Brain microvascular endothelial cell (primary cell): ENCODE results near the gene IGBP1.
"Not testable (repeated sequence)": the region's sequence is repeated elsewhere in the genome, so short reads cannot be mapped to it uniquely, and the experiment has no call there.

Experiments
- DNase-seq: peaks from one replicate; pipeline ENCODE4 v3.0.0-alpha.2; 2020
- H3K27ac ChIP-seq: fragments of 250-450 bp; sonication (Bioruptor Pico); 2 replicates; pipeline ENCODE4 v1.5.1; 2020; ENCODE audit warnings: mild to moderate bottlenecking, moderate library complexity
- H3K27me3 ChIP-seq: fragments of 250-450 bp; sonication (Bioruptor Pico); replicated peaks from 2 replicates; pipeline ENCODE4 v1.5.1; 2020; ENCODE audit warnings: mild to moderate bottlenecking
- H3K36me3 ChIP-seq: fragments of 250-450 bp; sonication (Bioruptor Pico); replicated peaks from 2 replicates; pipeline ENCODE4 v1.5.1; 2020; ENCODE audit warnings: mild to moderate bottlenecking
- H3K4me3 ChIP-seq: 2 replicates; pipeline ENCODE4 v1.5.1; 2011; ENCODE audit warnings: low read depth, mild to moderate bottlenecking, control low read depth, low read length, moderate library complexity
- CTCF ChIP-seq: IDR thresholded peaks from 2 replicates; pipeline ENCODE4 v1.5.1; 2011; ENCODE audit warnings: low read depth, mild to moderate bottlenecking, moderate library complexity, low read length, control low read depth, inconsistent platforms; ENCODE audit errors: missing control alignments
- in situ Hi-C: cut with HindIII; loops from 2 replicates; pipeline ENCODE4 v1.10.0; 2017; ENCODE audit warnings: low sequenced_read_pairs, low pct_ligation_motif_present

The IGBP1 gene

GRCh38 chrX:70092247-70092646 lies 41.0 kb upstream of the IGBP1 start:
- in situ Hi-C loops, result no loop called here
- Histone ChIP-seq H3K36me3 (no peaks in the 10 kb centered on the region), H3K27ac (no peak overlapping the region), H3K27me3 (no peaks in the 10 kb centered on the region), H3K4me3 (no peak overlapping the region)
- no peak for DNase-seq
- TF ChIP-seq CTCF, result no peak

- no peak overlapping the region for H3K4me3 ChIP-seq
- no peak overlapping the region for H3K27ac ChIP-seq
- H3K36me3 ChIP-seq, result no peaks in the 10 kb centered on the region
- H3K27me3 ChIP-seq, result no peaks in the 10 kb centered on the region
- DNase-seq, result peak; percentile 11
- peak; percentile 51 for TF ChIP-seq CTCF
- in situ Hi-C loops, result no loop called here
These were observed 37.2 kb upstream of the IGBP1 start for GRCh38 chrX:70096052-70096451.

- no peak for TF ChIP-seq CTCF
- Histone ChIP-seq H3K36me3 (no peaks in the 10 kb centered on the region), H3K27me3 (no peaks in the 10 kb centered on the region), H3K27ac (no peak overlapping the region), H3K4me3 (no peak overlapping the region)
- in situ Hi-C loops, result no loop called here
- no peak for DNase-seq
These were observed 28.0 kb upstream of the IGBP1 start for GRCh38 chrX:70105229-70105628.

GRCh38 chrX:70111436-70112026 lies 21.7 kb upstream of the IGBP1 start:
- H3K27ac ChIP-seq, H3K27me3 ChIP-seq, H3K36me3 ChIP-seq, H3K4me3 ChIP-seq, DNase-seq, in situ Hi-C loops: not testable (repeated sequence)

- in situ Hi-C loops, result no loop called here
- no peak for TF ChIP-seq CTCF
- H3K27ac ChIP-seq, result no peak overlapping the region
- no peaks in the 10 kb centered on the region for H3K36me3 ChIP-seq
- H3K4me3 ChIP-seq, result no peak overlapping the region
- DNase-seq, result no peak
- no peaks in the 10 kb centered on the region for H3K27me3 ChIP-seq
These were observed 15.5 kb upstream of the IGBP1 start for GRCh38 chrX:70117738-70118137.

- H3K27ac ChIP-seq, H3K4me3 ChIP-seq, in situ Hi-C loops, H3K36me3 ChIP-seq, H3K27me3 ChIP-seq, DNase-seq: not testable (repeated sequence)
These were observed 10.2 kb upstream of the IGBP1 start for GRCh38 chrX:70123014-70123413.

- Histone ChIP-seq H3K27ac (no peak overlapping the region), H3K27me3 (no peaks in the 10 kb centered on the region), H3K4me3 (no peak overlapping the region), H3K36me3 (no peaks in the 10 kb centered on the region)
- in situ Hi-C loops, result no loop called here
- TF ChIP-seq CTCF, result no peak
- DNase-seq, result no peak
These were observed 8.6 kb upstream of the IGBP1 start for GRCh38 chrX:70124678-70125077.
